Endothelial cell of umbilical vein (primary cell): ENCODE measurements around the gene AP2A2. TPM values are rescaled to one million over a fixed set of nuclear protein-coding genes. Genes with fewer than 3 reads are reported as not detected.

Source experiments
- BruUV-seq: library from RNA; stranded (reverse); fragments of 400-500 nt; replicated peaks from 2 replicates; lab custom pipeline; 2021; lab: Mats Ljungman, UMichigan
- CTCF ChIA-PET: fragments of 300-600, 350-600 bp; sonication (Branson Sonifier 250); formaldehyde crosslinking; loops from one replicate; lab custom pipeline; 2021; ENCODE audit warnings: antibody characterized with exemption, inconsistent platforms; lab: Charles Lee
- POLR2A ChIA-PET: fragments of 300-600, 350-600 bp; sonication (Branson Sonifier 250); formaldehyde crosslinking; loops from one replicate; lab custom pipeline; 2021; ENCODE audit warnings: antibody characterized with exemption, inconsistent platforms; lab: Charles Lee
- DNase-seq: peaks from one replicate; pipeline ENCODE4 v3.0.0-alpha.2; 2011; ENCODE audit warnings: low read depth, low spot score
- FAIRE-seq: peaks from 2 replicates; lab custom pipeline; 2011; peaks lifted over from hg19 to GRCh38; lab: Jason Lieb, UNC
- H2AFZ ChIP-seq: 2 replicates; pipeline ENCODE4 v1.6.0; 2012; ENCODE audit warnings: low read depth, low read length, control low read depth, inconsistent platforms
- H3K27ac ChIP-seq: 2 replicates; pipeline ENCODE4 v1.5.1; 2011; ENCODE audit warnings: low read depth, mild to moderate bottlenecking, control low read depth, low read length, moderate library complexity; ENCODE audit not compliant: insufficient read depth
- H3K27me3 ChIP-seq, 2 experiments: 2 replicates each; pipeline versions ENCODE4 v1.6.0 to v1.6.1; 2011; ENCODE audit warnings: low read length in 2 of 2, mixed read lengths in 1 of 2; ENCODE audit not compliant: control insufficient read depth in 2 of 2, insufficient read depth in 2 of 2
- H3K36me3 ChIP-seq, 2 experiments: 2 replicates in 1 of 2; 3 replicates in 1 of 2; pipeline ENCODE4 v1.5.1; 2011; ENCODE audit warnings: low read length in 2 of 2, mild to moderate bottlenecking in 1 of 2, moderate library complexity in 1 of 2; ENCODE audit not compliant: control insufficient read depth in 2 of 2, insufficient read depth in 2 of 2; ENCODE audit errors: extremely low read depth in 1 of 2
- H3K4me1 ChIP-seq: 3 replicates; pipeline ENCODE4 v1.5.1; 2011; ENCODE audit warnings: mild to moderate bottlenecking, low read length; ENCODE audit not compliant: control insufficient read depth, insufficient read depth; ENCODE audit errors: extremely low read depth
- H3K4me2 ChIP-seq: 2 replicates; pipeline ENCODE4 v1.6.1; 2011; ENCODE audit warnings: low read length, control low read depth, mixed read lengths; ENCODE audit not compliant: insufficient read depth
- H3K4me3 ChIP-seq, 3 experiments: fragments of 200-600 bp in 1 of 3; sonication (generic), shearing (Covaris generic) in 1 of 3; replicated peaks in 1 of 3; 2 replicates each; pipeline ENCODE4 v1.5.1; 2011 to 2016; ENCODE audit warnings: control low read depth in 3 of 3, low read length in 3 of 3, mild to moderate bottlenecking in 2 of 3, inconsistent platforms in 1 of 3, low read depth in 1 of 3, moderate library complexity in 1 of 3; ENCODE audit not compliant: insufficient read depth in 1 of 3
- H3K79me2 ChIP-seq: 2 replicates; pipeline ENCODE4 v1.6.0; 2012; ENCODE audit warnings: low read length, inconsistent platforms; ENCODE audit not compliant: control insufficient read depth, insufficient read depth
- H3K9ac ChIP-seq: replicated peaks from 2 replicates; pipeline ENCODE3; 2011; ENCODE audit warnings: low read length, control low read depth; ENCODE audit not compliant: insufficient read depth; ENCODE audit errors: extremely low read depth
- H3K9me1 ChIP-seq: replicated peaks from 3 replicates; pipeline ENCODE4 v1.6.0; 2011; ENCODE audit warnings: mild to moderate bottlenecking, low read length; ENCODE audit not compliant: control insufficient read depth, insufficient read depth; ENCODE audit errors: extremely low read depth
- H3K9me3 ChIP-seq: replicated peaks from 2 replicates; pipeline ENCODE4 v1.5.1; 2012; ENCODE audit warnings: low read length, inconsistent platforms; ENCODE audit not compliant: control insufficient read depth, insufficient read depth
- H4K20me1 ChIP-seq: replicated peaks from 2 replicates; pipeline ENCODE3; 2011; ENCODE audit warnings: mild to moderate bottlenecking, low read length; ENCODE audit not compliant: control insufficient read depth, insufficient read depth; ENCODE audit errors: extremely low read depth
- EZH2 ChIP-seq: IDR thresholded peaks from 2 replicates; pipeline ENCODE4 v1.6.1; 2012; ENCODE audit warnings: borderline replicate concordance, low read depth, mild to moderate bottlenecking, moderate library complexity, low read length, inconsistent platforms; ENCODE audit not compliant: severe bottlenecking
- FOS ChIP-seq: IDR thresholded peaks from 2 replicates; pipeline ENCODE4 v1.6.1; 2011; ENCODE audit warnings: mild to moderate bottlenecking, low read length, moderate library complexity, borderline replicate concordance; ENCODE audit not compliant: insufficient read depth
- GATA2 ChIP-seq: IDR thresholded peaks from 2 replicates; pipeline ENCODE4 v1.7.0; 2011; ENCODE audit warnings: low read depth, mild to moderate bottlenecking, moderate library complexity, mixed read lengths, low read length; ENCODE audit not compliant: insufficient read length, insufficient read depth
- JUN ChIP-seq: IDR thresholded peaks from 2 replicates; pipeline ENCODE4 v1.6.1; 2011; ENCODE audit warnings: borderline replicate concordance, low read depth; ENCODE audit not compliant: insufficient read length, insufficient read depth
- MYC ChIP-seq: IDR thresholded peaks from one replicate; pipeline ENCODE4 v1.6.1; 2011; ENCODE audit warnings: mild to moderate bottlenecking, low read depth, low read length
- POLR2A ChIP-seq: IDR thresholded peaks from 2 replicates; pipeline ENCODE4 v1.6.1; 2012; ENCODE audit warnings: low read depth, mild to moderate bottlenecking, control low read depth, low read length
- POLR2AphosphoS5 ChIP-seq: IDR thresholded peaks from 2 replicates; pipeline ENCODE4 v1.6.1; 2012; ENCODE audit warnings: low read depth, mild to moderate bottlenecking, control low read depth, low read length, moderate library complexity; ENCODE audit not compliant: insufficient read depth
- dilution Hi-C: fragments of 300-500 bp; cut with MboI; formaldehyde crosslinking; loops from one replicate; pipeline ENCODE4 v1.15.0; 2019; ENCODE audit warnings: low sequenced_read_pairs; ENCODE audit not compliant: extremely low pct_ligation_motif_present
- intact Hi-C: fragments of 100-400 bp; cut with micrococcal nuclease; formaldehyde crosslinking; loops from one replicate; pipeline ENCODE4 v1.10.0; 2022
- polyA plus RNA-seq, 4 experiments: library from polyadenylated mRNA; depleted of rRNA in 3 of 4; stranded (reverse) in 3 of 4; unstranded in 1 of 4; fragments of >200 nt; gene quantifications; 2 replicates each; pipeline versions ENCODE4 v1.2.1 to v1.2.3, GENCODE V29; 2011 to 2012; ENCODE audit warnings: missing spikeins in 1 of 4
- total RNA-seq: library from RNA; stranded (reverse); gene quantifications from 2 replicates; pipeline ENCODE4 v1.2.3, GENCODE V29; 2021
- TF ChIP-seq, protein P1 (sequence below): IDR thresholded peaks from 2 replicates; pipeline ENCODE4 v1.6.1; 2011; ENCODE audit not compliant: insufficient read depth, insufficient read length
- TF ChIP-seq, protein P2 (sequence below), 2 donors: IDR thresholded peaks; 1 replicate in 1 of 2; 2 replicates in 1 of 2; pipeline ENCODE4 v1.5.1; 2011; ENCODE audit warnings: low read length in 2 of 2, mild to moderate bottlenecking in 2 of 2, moderate library complexity in 2 of 2, control low read depth in 1 of 2, inconsistent platforms in 1 of 2, low read depth in 1 of 2; ENCODE audit not compliant: insufficient read depth in 1 of 2; ENCODE audit errors: extremely low read depth in 1 of 2

AP2A2 gene
- total and polyA plus RNA-seq, 2 donors (not counting 3 experiments of a cell fraction or from before 2014, with no cell fraction given), result 89.5 to 92.6 TPM

DNA sequence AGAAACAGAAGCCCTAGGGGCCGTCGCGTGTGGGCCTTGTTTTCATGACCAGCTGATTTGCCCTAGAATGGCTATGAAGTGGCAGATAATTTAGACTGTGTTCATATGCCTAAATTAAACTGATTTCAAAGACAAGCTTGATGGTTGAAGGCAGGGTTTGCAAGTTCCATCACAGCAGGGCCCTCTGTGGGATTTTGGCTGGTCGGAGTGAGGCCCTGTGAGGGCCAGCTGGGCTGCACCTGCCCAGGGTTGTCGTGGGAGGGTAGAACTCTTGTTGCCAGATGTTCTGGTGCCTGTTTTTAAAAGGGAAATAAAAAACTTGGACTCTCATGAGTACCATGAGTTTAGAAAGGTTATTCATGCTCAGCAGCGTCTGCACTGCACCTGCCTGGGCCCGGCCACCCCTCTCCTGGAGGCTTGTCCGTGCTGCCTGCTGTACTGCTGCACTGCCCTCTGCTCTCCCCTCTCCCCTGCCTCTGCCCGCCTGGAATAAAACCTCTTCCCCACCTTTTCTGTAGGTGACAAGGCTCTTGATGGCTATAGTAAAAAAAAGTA lies 44.1 kb downstream of the AP2A2 start:
- no peak for FAIRE-seq
- Histone ChIP-seq H3K9me3 (no peaks in the 10 kb centered on the region), H3K4me1 (no peaks in the 10 kb centered on the region), H3K4me3 (no peak overlapping the region), H3K9me1 (no peaks in the 10 kb centered on the region), H3K27ac (no peak overlapping the region), H4K20me1 (no peaks in the 10 kb centered on the region), H3K36me3 (peaks cover 0 to 31% of the 10 kb centered on the region in 2 experiments), H3K27me3 (no peaks in the 10 kb centered on the region), H2AFZ (no peak overlapping the region), H3K79me2 (peaks cover 9% of the 10 kb centered on the region), H3K9ac (no peak overlapping the region), H3K4me2 (no peak overlapping the region)
- BruUV-seq, result no TSS peak
- dilution Hi-C loops (no loop called here), intact Hi-C loops (no loop called here)
- CTCF ChIA-PET, result no interaction called here
- TF ChIP-seq, protein P1, sequence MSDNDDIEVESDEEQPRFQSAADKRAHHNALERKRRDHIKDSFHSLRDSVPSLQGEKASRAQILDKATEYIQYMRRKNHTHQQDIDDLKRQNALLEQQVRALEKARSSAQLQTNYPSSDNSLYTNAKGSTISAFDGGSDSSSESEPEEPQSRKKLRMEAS, result no peak
- TF ChIP-seq JUN (no peak), POLR2A (no peak)
- POLR2A ChIA-PET, result no interaction called here
- DNase-seq, result no peak

DNA sequence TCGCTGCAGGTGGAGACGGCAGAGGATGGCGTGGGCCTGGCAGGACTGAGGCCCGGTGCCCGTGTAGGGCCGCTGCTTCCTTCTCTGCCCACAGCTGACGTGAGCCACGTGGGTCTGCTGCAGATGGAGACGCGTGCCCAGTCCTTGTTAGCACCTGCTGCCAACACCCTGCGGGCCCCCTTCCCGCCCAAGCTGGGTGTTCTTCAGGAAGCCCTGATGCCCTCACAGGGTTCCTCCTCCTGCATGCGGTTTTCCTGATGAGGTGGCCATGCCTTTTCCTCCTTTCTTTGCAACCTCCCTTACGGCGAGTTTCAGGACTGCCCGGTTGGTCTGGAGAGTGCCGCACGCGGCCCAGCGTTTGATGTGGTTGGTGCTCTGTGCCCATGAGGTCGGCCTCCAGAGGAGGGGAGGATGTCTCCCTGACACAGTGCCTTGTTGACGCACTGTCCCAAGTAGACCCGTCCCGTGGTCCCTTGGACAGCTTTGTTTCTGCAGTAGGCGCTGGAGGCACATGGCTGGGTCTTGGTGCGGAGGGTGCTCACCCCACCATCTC lies 44.7 kb downstream of the AP2A2 start:
- ChIA-PET POLR2A (no interaction called here), CTCF (no interaction called here)
- no TSS peak for BruUV-seq
- Histone ChIP-seq H3K27ac (no peak overlapping the region), H2AFZ (no peak overlapping the region), H3K9me3 (no peaks in the 10 kb centered on the region), H3K9ac (no peak overlapping the region), H3K79me2 (peaks cover 6% of the 10 kb centered on the region), H3K9me1 (no peaks in the 10 kb centered on the region), H3K27me3 (no peaks in the 10 kb centered on the region), H3K4me1 (no peaks in the 10 kb centered on the region), H3K4me3 (no peak overlapping the region), H4K20me1 (no peaks in the 10 kb centered on the region), H3K36me3 (peaks cover 0 to 35% of the 10 kb centered on the region in 2 experiments), H3K4me2 (no peak overlapping the region)
- dilution Hi-C loops (no loop called here), intact Hi-C loops (no loop called here)
- FAIRE-seq (no peak), DNase-seq (no peak)
- TF ChIP-seq POLR2AphosphoS5, result no peak
- no peak for TF ChIP-seq EZH2
- TF ChIP-seq POLR2A, result no peak
- TF ChIP-seq JUN, result no peak
- no peak for TF ChIP-seq FOS
- TF ChIP-seq, protein P2, sequence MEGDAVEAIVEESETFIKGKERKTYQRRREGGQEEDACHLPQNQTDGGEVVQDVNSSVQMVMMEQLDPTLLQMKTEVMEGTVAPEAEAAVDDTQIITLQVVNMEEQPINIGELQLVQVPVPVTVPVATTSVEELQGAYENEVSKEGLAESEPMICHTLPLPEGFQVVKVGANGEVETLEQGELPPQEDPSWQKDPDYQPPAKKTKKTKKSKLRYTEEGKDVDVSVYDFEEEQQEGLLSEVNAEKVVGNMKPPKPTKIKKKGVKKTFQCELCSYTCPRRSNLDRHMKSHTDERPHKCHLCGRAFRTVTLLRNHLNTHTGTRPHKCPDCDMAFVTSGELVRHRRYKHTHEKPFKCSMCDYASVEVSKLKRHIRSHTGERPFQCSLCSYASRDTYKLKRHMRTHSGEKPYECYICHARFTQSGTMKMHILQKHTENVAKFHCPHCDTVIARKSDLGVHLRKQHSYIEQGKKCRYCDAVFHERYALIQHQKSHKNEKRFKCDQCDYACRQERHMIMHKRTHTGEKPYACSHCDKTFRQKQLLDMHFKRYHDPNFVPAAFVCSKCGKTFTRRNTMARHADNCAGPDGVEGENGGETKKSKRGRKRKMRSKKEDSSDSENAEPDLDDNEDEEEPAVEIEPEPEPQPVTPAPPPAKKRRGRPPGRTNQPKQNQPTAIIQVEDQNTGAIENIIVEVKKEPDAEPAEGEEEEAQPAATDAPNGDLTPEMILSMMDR (IDR thresholded peaks at IDR 0.05; ENCODE audit: extremely low read depth in 1 of 2, insufficient read depth in 1 of 2, low read depth in 1 of 2, low read length in 2 of 2), result no peak
- TF ChIP-seq MYC, result no peak
- no peak for TF ChIP-seq GATA2
- TF ChIP-seq, protein P1, result no peak
